SK-N-SH (cell line): ENCODE measurements around the gene LSM10. TPM values are rescaled to one million over a fixed set of nuclear protein-coding genes. Genes with fewer than 3 reads are reported as not detected.

Experiments used
- CTCF ChIA-PET: fragments of 300-600, 350-600 bp; formaldehyde crosslinking; extraction: SDS; loops from one replicate; lab custom pipeline; 2021; lab: Yijun Ruan, JAX
- POLR2A ChIA-PET: fragments of 350-600 bp; sonication (Branson Sonifier 250); formaldehyde crosslinking; extraction: SDS; loops from one replicate; lab custom pipeline; 2020; ENCODE audit warnings: antibody characterized with exemption, inconsistent platforms; lab: Yijun Ruan, JAX
- DNase-seq: peaks from one replicate; pipeline ENCODE4 v3.0.0; 2012
- H2AFZ ChIP-seq: fragments of 200-600 bp; sonication (generic); 2 replicates; pipeline ENCODE4 v1.8.1; 2016; ENCODE audit warnings: antibody characterized with exemption, mild to moderate bottlenecking, low read depth
- H3F3A ChIP-seq: fragments of 200-600 bp; sonication (generic); replicated peaks from 2 replicates; pipeline ENCODE3; 2016; ENCODE audit warnings: antibody characterized with exemption, mild to moderate bottlenecking; ENCODE audit not compliant: insufficient read depth
- H3K27ac ChIP-seq, 2 experiments: fragments of 200-500 bp in 1 of 2; fragments of 200-600 bp in 1 of 2; sonication (Bioruptor generic) in 1 of 2; sonication (generic), shearing (Covaris generic) in 1 of 2; 2 replicates each; pipeline versions ENCODE4 v1.5.1 to v1.6.1; 2014 to 2016; ENCODE audit warnings: low read depth in 2 of 2, inconsistent platforms in 1 of 2, low read length in 1 of 2, mild to moderate bottlenecking in 1 of 2, mixed read lengths in 1 of 2
- H3K27me3 ChIP-seq: fragments of 200-600 bp; sonication (generic), shearing (Covaris generic); 2 replicates; pipeline ENCODE4 v1.6.1; 2016; ENCODE audit warnings: mixed run types; ENCODE audit not compliant: insufficient read depth
- H3K36me3 ChIP-seq, 2 experiments: fragments of 200-500 bp in 1 of 2; fragments of 200-600 bp in 1 of 2; sonication (Bioruptor generic) in 1 of 2; sonication (generic) in 1 of 2; replicated peaks in 1 of 2; 2 replicates each; pipeline versions ENCODE3 to v1.5.1; 2014 to 2016; ENCODE audit warnings: low read length in 1 of 2, mild to moderate bottlenecking in 1 of 2; ENCODE audit not compliant: insufficient read depth in 2 of 2, control insufficient read depth in 1 of 2
- H3K4me1 ChIP-seq, 2 experiments: fragments of 200-500 bp in 1 of 2; fragments of 200-600 bp in 1 of 2; sonication (Bioruptor generic) in 1 of 2; sonication (generic), shearing (Covaris generic) in 1 of 2; 2 replicates each; pipeline versions ENCODE4 v1.5.1 to v1.6.1; 2014 to 2016; ENCODE audit warnings: low read depth in 1 of 2, low read length in 1 of 2, mixed run types in 1 of 2; ENCODE audit not compliant: insufficient read depth in 2 of 2, control insufficient read depth in 1 of 2
- H3K4me2 ChIP-seq: fragments of 200-600 bp; sonication (generic), shearing (Covaris generic); 2 replicates; pipeline ENCODE4 v1.6.1; 2017; ENCODE audit warnings: mixed run types
- H3K4me3 ChIP-seq, 2 experiments: fragments of 200-500 bp in 1 of 2; fragments of 200-600 bp in 1 of 2; sonication (Bioruptor generic) in 1 of 2; sonication (generic), shearing (Covaris generic) in 1 of 2; 2 replicates each; pipeline versions ENCODE4 v1.5.1 to v1.8.1; 2014 to 2016; ENCODE audit warnings: low read depth in 2 of 2, inconsistent platforms in 1 of 2, low read length in 1 of 2, mild to moderate bottlenecking in 1 of 2, mixed read lengths in 1 of 2, moderate library complexity in 1 of 2
- H3K79me2 ChIP-seq: fragments of 200-600 bp; sonication (generic); 2 replicates; pipeline ENCODE4 v1.8.1; 2017; ENCODE audit warnings: mild to moderate bottlenecking; ENCODE audit not compliant: insufficient read depth
- H3K9ac ChIP-seq: fragments of 200-600 bp; sonication (generic); 2 replicates; pipeline ENCODE4 v1.6.1; 2017; ENCODE audit warnings: mixed run types
- H3K9me2 ChIP-seq: fragments of 200-600 bp; sonication (generic); 2 replicates; pipeline ENCODE4 v1.6.1; 2017; ENCODE audit warnings: mixed run types
- H3K9me3 ChIP-seq: fragments of 200-600 bp; sonication (generic); 2 replicates; pipeline ENCODE4 v1.6.1; 2017; ENCODE audit warnings: mixed run types, mild to moderate bottlenecking, moderate library complexity
- H4K20me1 ChIP-seq: fragments of 200-600 bp; sonication (generic); 2 replicates; pipeline ENCODE4 v1.6.1; 2017; ENCODE audit warnings: mild to moderate bottlenecking, mixed run types; ENCODE audit not compliant: insufficient read depth
- FOSL2 ChIP-seq: IDR thresholded peaks from 2 replicates; pipeline ENCODE4 v1.4.0; 2012; ENCODE audit warnings: low read depth, mild to moderate bottlenecking, moderate library complexity, borderline replicate concordance
- FOXJ3 ChIP-seq: sonication (generic); formaldehyde crosslinking; IDR thresholded peaks from 2 replicates; pipeline ENCODE4 v1.5.1; 2020; ENCODE audit warnings: mild to moderate bottlenecking, missing genetic modification reagents
- GATA2 ChIP-seq: sonication (generic); formaldehyde crosslinking; IDR thresholded peaks from 2 replicates; pipeline ENCODE4 v1.5.0; 2020; ENCODE audit warnings: mild to moderate bottlenecking, missing genetic modification reagents
- JUND ChIP-seq: IDR thresholded peaks from 2 replicates; pipeline ENCODE4 v1.4.0; 2012
- MEF2A ChIP-seq: IDR thresholded peaks from 2 replicates; pipeline ENCODE4 v1.4.0; 2012; ENCODE audit warnings: low read depth, borderline replicate concordance
- POLR2AphosphoS5 ChIP-seq: IDR thresholded peaks from 2 replicates; pipeline ENCODE4 v1.6.1; 2012; ENCODE audit warnings: low read depth, low read length
- RAD21 ChIP-seq: IDR thresholded peaks from 2 replicates; pipeline ENCODE4 v1.6.1; 2012; ENCODE audit warnings: mild to moderate bottlenecking, low read length
- RFX5 ChIP-seq: IDR thresholded peaks from 2 replicates; pipeline ENCODE4 v1.6.1; 2012; ENCODE audit warnings: mild to moderate bottlenecking, improper control_type of control experiment, low read length
- SIN3A ChIP-seq: IDR thresholded peaks from 2 replicates; pipeline ENCODE4 v1.6.1; 2012; ENCODE audit warnings: low read depth, mild to moderate bottlenecking, low read length, moderate library complexity, borderline replicate concordance
- TAF1 ChIP-seq: IDR thresholded peaks from 2 replicates; pipeline ENCODE4 v1.6.1; 2012; ENCODE audit warnings: low read depth, mild to moderate bottlenecking, low read length, moderate library complexity, borderline replicate concordance
- TCF12 ChIP-seq: IDR thresholded peaks from 2 replicates; pipeline ENCODE4 v1.4.0; 2012
- TEAD4 ChIP-seq: IDR thresholded peaks from 2 replicates; pipeline ENCODE4 v1.4.0; 2012; ENCODE audit warnings: mild to moderate bottlenecking, borderline replicate concordance; ENCODE audit not compliant: insufficient read depth
- WGBS: methylation state at CpG from one replicate; pipeline ENCODE4 v1.1.6; 2017; ENCODE audit warnings: low lambda C conversion rate; 5-methylcytosine and 5-hydroxymethylcytosine counted together
- polyA plus RNA-seq, 3 experiments: library from polyadenylated mRNA; depleted of rRNA; stranded (reverse); fragments of >200 nt; gene quantifications; 2 replicates each; pipeline ENCODE4 v1.2.3, GENCODE V29; 2012
- TF ChIP-seq, protein P1 (sequence below): IDR thresholded peaks from 2 replicates; pipeline ENCODE4; 2012
- TF ChIP-seq, protein P2 (sequence below): fragments of 200-600 bp; sonication (generic); IDR thresholded peaks from 2 replicates; pipeline ENCODE4 v1.6.1; 2017; ENCODE audit warnings: antibody characterized with exemption, mild to moderate bottlenecking, moderate library complexity
- TF ChIP-seq, protein P3 (sequence below): IDR thresholded peaks from 2 replicates; pipeline ENCODE4 v1.4.0; 2012; ENCODE audit warnings: low read depth

The LSM10 gene
- polyA plus RNA-seq, 1 of the 3 experiments (the other 2 are of a cell fraction), result 96.8 TPM

DNA sequence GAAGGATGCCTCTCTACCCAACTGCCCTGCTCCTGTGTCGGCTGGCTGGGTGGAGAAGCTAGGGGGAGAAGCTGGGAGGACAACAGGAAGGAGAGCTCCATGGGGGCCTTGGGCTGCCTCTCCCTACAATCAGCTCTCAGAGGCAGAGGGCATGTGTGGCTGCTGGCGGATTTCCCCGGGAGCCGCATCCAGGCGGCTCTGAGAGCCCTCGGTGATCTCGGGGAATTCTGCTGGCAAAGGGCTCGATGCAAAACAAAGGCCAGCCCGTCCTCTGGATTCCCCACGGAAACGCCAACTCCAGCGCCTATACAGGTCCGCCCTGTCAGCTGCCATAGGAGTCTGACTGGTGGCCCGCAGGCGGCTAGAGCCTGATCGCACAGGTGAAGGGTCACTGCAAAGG, 47.9 kb downstream of the LSM10 start (continued):
- TF ChIP-seq, protein P1, sequence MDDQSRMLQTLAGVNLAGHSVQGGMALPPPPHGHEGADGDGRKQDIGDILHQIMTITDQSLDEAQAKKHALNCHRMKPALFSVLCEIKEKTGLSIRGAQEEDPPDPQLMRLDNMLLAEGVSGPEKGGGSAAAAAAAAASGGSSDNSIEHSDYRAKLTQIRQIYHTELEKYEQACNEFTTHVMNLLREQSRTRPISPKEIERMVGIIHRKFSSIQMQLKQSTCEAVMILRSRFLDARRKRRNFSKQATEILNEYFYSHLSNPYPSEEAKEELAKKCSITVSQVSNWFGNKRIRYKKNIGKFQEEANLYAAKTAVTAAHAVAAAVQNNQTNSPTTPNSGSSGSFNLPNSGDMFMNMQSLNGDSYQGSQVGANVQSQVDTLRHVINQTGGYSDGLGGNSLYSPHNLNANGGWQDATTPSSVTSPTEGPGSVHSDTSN, result no peak
- no peak for TF ChIP-seq RAD21
- TF ChIP-seq GATA2 (CRISPR knock-in tag), result no peak

DNA sequence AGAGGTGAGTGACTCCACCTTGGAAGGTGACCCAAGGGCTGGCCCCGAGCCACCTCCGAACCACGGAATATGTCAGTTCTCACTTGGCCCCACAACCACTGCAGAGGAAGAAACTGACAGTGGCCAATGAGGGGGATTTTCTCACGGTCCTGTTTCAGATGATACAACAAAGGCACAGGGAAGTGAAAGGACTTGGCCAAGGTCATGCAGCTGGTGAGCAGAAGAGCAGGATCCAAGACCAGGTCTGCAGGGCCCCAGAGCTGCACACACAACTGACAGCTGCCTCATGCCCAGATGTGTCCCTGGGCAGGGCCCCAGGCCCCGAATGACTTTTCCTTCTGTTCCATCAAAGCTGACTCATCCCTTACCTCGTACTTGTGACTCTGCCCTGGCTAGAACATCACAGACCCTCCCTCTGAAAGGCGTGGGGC, 48.5 kb downstream of the LSM10 start:
- peak; percentile 43; the same call in 1 of the 2 replicates for TF ChIP-seq FOSL2
- peak; percentile 46 for TF ChIP-seq TCF12
- TF ChIP-seq POLR2AphosphoS5, result no peak
- TF ChIP-seq, protein P1, result peak; percentile 41
- TF ChIP-seq JUND, result peak; percentile 28; the same call in 1 of the 2 replicates
- Histone ChIP-seq H2AFZ (no peak overlapping the region), H3K4me3 (no peak overlapping the region), H3K79me2 (peaks cover 22% of the 10 kb centered on the region; the same call in 1 of the 2 replicates), H3K4me1 (peaks cover 32 to 50% of the 10 kb centered on the region in 2 experiments), H3K27me3 (no peaks in the 10 kb centered on the region), H3K36me3 (peaks cover 30 to 50% of the 10 kb centered on the region in 2 experiments), H3K9me3 (no peaks in the 10 kb centered on the region), H3K27ac (peak overlapping the region in 1 of 2 experiments; percentile 100; a peak in 3 of 4 replicates), H3K9ac (peak overlapping the region; percentile 86; the same call in 1 of the 2 replicates), H3F3A (peaks cover 48% of the 10 kb centered on the region), H4K20me1 (no peaks in the 10 kb centered on the region), H3K9me2 (no peaks in the 10 kb centered on the region), H3K4me2 (peak overlapping the region; percentile 34)
- DNase-seq, result no peak
- ChIA-PET CTCF (interaction anchor here (1.8 to 7.4 kb wide), 2 partner anchors 18 to 71 kb away, joined by 4 to 86 read pairs; no protein-coding TSS in a partner anchor), POLR2A (no interaction called here)
- 73% methylated on average over 5 of the region's 7 CpGs for WGBS

DNA sequence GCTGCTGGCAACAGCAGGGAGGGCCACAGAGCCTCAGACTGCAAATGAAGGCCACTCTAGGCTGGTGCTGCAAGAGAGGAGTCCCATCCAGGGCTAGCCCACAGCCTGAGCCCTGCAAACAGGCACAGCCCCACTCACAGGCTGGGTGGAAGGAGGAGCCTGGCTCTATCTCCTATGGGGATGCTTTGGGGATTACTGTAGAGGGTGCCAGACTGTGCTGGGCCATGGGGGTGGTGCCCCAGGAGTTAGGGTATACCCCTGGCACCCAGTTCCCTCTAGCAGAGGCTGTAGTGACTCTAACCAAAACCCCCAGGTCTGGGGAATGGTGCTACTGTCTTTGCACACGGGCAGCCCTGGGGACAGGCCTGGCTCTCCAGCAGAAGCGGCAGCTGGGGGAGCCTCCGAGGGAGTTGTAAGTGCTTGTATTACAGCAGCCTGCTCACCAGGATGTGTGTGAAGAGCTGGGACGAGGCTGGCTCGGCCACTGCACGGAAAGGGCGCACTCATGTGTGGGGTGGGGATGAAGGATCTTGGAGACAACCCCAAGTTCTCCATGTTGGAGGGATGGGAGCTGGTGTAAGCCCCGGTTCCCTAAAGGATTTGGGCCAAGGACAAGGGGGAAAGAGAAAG, 50.9 kb downstream of the LSM10 start:
- H3K4me1 ChIP-seq, result peaks cover 18 to 40% of the 10 kb centered on the region in 2 experiments
- no peak overlapping the region for H3K4me3 ChIP-seq
- H2AFZ ChIP-seq, result no peak overlapping the region
- H3K36me3 ChIP-seq, result peaks cover 39 to 57% of the 10 kb centered on the region in 2 experiments
- TF ChIP-seq MEF2A, result no peak
- TF ChIP-seq, protein P2, sequence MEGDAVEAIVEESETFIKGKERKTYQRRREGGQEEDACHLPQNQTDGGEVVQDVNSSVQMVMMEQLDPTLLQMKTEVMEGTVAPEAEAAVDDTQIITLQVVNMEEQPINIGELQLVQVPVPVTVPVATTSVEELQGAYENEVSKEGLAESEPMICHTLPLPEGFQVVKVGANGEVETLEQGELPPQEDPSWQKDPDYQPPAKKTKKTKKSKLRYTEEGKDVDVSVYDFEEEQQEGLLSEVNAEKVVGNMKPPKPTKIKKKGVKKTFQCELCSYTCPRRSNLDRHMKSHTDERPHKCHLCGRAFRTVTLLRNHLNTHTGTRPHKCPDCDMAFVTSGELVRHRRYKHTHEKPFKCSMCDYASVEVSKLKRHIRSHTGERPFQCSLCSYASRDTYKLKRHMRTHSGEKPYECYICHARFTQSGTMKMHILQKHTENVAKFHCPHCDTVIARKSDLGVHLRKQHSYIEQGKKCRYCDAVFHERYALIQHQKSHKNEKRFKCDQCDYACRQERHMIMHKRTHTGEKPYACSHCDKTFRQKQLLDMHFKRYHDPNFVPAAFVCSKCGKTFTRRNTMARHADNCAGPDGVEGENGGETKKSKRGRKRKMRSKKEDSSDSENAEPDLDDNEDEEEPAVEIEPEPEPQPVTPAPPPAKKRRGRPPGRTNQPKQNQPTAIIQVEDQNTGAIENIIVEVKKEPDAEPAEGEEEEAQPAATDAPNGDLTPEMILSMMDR, result no peak
- TF ChIP-seq, protein P3, sequence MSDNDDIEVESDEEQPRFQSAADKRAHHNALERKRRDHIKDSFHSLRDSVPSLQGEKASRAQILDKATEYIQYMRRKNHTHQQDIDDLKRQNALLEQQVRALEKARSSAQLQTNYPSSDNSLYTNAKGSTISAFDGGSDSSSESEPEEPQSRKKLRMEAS, result no peak
- no peak for TF ChIP-seq RFX5
- TF ChIP-seq RAD21, result no peak
- TF ChIP-seq JUND, result no peak
- TF ChIP-seq TEAD4, result no peak
- no peak for TF ChIP-seq TAF1
- TF ChIP-seq SIN3A, result no peak
- TF ChIP-seq FOXJ3 (CRISPR knock-in tag), result no peak
- no peaks in the 10 kb centered on the region for H3K9me3 ChIP-seq
- peak overlapping the region in 1 of 2 experiments; percentile 44; a peak in 1 of 4 replicates for H3K27ac ChIP-seq
- no peaks in the 10 kb centered on the region for H3K9me2 ChIP-seq
- H3K27me3 ChIP-seq, result no peaks in the 10 kb centered on the region
- DNase-seq, result no peak
- POLR2A ChIA-PET, result no interaction called here
- no peaks in the 10 kb centered on the region for H4K20me1 ChIP-seq
- H3F3A ChIP-seq, result peaks cover 36% of the 10 kb centered on the region
- CTCF ChIA-PET, result interaction anchor here (7.4 kb wide), 1 partner anchor 21 kb away, joined by 86 read pairs; no protein-coding TSS in a partner anchor
- no peak overlapping the region for H3K9ac ChIP-seq
- H3K4me2 ChIP-seq, result no peak overlapping the region
- H3K79me2 ChIP-seq, result peaks cover 17% of the 10 kb centered on the region; the same call in 1 of the 2 replicates
- 89% methylated on average over 7 of the region's 8 CpGs for WGBS
